Astrocyte of the hippocampus (primary cell): ENCODE data around the gene SLC1A7.
"Not testable (repeated sequence)": the region's sequence is repeated elsewhere in the genome, so short reads cannot be mapped to it uniquely, and the experiment has no call there.

Experiments used
- DNase-seq: peaks from one replicate; pipeline ENCODE4 v3.0.0; 2011; ENCODE audit warnings: low read depth, low spot score

SLC1A7 gene

DNA sequence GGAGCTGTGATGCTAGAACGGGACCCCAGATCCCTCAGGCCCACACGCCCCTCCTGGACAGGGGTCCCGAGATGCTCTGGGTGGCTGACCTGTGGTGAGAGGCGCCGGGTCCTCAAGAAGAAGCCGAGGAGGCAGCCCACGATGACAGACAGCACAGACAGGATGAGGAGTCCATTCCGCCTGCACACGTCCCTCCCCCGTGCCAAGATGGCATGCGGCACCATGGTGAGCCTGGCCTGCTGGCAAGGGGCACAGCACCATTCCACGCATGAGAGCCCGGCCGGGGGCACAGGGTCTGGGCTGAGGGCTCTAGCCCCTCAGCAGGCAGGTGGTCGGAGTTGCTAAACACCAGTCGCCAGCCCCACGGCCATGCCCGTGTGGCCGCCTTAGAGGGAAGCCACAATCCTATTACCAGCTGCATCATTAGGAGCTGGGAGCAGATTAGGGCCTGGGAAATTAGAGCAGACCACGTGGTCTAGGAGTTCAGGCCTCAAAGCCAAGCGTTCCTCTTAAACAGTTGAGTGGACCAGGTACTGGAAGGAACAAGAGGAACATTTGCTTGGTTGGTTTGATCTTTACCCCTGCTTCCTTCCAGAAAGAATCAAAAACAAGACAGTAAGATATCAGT is at the start of gene SLC1A7:
Gene SLC1A7, minus strand, starts transcription at position 413 of the 628 bp plus-strand sequence. Its CDS starts 189 bp downstream, at position 224.
- no peak for DNase-seq

DNA sequence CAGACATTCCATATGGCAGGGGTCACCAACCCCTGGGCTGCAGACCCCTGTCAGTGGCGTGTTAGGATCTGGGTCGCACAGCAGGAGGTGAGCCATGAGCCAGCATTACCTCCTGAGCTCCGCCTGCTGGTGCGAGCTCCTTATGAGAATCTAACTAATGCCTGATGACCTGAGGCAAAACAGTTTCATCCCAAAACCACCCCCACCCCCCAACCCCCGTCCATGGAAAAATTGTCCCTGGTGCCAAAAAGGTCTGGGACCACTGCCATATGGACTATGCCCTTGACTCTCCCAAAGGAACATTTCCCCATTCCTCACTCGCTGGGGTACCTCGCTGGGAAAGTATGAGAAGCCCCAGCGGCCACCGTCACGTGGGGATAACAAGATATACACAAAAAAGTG is 47.8 kb upstream of the SLC1A7 start:
- no peak for DNase-seq

DNA sequence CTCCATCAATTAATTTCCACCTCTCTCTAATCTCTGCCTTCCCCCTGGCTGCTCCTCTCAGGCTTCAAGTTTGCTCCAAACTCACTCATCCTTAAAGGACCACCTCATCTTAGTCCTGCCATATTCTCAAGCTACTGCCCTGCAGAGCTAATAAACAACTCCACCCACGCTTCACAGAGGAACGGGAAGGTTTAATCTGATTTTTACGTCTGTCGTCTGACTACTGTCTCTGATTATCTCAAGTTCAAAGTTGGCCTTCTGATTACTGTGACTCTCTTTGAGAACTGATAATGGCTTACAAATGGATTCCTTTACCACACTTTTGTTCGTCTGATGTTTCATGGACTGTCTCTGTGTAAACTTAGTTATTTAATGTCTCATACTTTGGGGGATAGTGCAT is 46.6 kb upstream of the SLC1A7 start:
- DNase-seq: no peak

DNA sequence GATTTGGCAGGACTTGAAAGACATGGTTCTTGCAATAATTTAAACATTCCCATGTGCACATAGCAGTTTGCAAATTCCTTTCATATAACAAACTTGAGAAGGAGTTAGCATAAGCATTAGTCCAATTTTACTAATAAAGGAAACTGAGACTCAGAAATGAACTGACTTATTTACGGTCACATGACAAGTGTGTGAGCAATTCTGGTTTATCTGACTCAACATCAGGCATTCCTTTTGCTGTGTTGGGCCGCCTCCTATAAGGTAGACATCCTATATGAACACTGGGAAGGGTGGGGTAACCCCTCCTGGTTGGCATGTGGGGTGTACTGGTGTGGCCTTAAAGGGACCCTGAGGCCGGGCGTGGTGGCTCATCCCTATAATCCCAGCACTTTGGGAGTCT is 45.7 kb upstream of the SLC1A7 start:
- no peak for DNase-seq

DNA sequence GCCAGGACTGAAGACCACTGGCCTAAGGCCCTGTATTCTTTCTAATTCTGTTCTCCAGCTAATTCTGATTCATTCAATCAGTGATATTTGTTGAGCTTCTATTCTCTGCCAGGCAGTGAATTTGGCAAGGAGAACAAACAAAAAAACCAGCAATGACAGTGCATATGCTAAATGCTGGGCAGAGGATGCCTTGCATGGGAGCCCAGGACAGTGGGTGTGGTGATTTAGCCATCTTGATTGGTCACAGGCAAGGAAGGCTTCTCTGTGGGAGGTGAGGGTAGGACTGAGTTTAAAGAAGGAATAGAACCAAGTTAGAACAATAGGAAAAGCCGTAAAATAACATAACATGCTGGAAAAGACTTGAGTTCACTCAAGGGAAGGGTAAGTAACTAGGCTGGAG is 45.0 kb upstream of the SLC1A7 start:
- DNase-seq: no peak

DNA sequence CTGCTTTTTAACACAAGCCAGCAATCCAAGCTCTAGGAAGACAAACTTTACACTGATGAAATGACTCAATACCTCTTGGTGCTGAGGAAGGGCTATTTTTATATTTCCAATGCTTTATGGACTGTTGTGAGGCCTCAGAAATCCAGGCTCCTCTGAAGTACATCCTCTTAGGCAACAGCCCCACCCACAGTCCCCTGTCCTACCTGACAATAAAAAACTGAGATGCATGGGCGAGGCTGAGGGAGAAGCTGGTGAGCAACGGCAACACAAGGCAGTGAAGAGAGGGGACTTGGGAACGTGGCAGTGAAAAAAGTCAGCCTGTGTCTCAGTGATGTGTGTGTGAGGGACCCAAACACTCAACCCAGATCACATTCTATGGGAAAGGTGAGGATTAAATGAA is 44.1 kb upstream of the SLC1A7 start:
- no peak for DNase-seq

DNA sequence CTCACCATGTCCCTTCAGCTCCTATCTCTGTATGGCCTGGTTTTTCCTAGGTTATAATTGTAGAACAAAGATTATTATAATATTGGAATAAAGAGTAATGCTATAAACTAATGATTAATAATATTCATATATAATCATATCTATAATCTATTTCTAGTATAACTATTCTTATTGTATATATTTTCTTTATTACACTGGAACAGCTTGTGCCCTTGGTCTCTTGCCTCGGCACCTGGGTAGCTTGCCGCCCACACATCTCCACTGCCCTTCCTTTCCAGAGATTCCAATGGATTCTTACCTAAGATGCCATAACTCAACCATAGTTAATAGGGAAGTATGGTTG is 43.5 kb upstream of the SLC1A7 start:
- not testable (repeated sequence) for DNase-seq

DNA sequence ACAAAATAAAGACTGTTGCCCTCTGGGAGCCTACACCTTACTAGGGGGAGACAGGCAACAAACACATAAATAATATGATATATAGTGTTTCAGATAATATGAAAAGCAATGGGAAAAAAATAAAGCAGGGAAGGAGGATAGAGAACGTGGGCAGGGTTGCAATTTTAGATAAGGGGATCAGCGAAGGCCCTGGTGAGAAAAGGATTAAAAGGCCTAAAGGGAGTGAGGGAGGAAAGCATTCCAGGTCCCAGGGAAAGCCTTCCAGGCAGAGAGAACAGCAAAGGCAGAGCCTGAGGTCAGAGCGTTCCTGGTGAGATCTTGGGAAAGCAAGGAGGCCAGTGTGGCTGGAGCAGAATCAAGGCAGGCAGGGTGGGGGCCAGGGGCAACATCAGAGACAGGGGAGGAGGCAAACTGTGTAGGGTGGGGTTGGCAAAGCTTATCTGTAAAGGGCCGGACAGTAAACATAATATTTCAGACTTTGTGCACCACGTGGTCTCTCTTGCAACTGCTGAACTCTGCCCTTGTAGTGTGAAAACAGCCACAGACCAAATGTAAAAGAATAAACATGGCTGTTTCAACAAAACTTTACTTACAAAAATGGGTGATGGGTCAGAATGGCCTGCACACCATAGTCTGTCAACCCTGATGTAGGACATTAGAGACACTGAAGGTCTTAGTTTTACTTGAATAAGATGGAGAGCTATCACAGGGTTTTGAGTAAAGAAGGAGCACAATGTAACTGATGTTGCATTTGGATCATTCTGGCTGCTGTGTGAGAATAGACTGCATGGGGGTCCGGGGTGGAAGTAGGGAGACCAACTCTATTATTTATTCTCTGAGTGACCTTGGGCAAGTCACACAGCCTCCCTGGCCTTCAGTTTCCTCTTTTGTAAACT is 40.9 kb upstream of the SLC1A7 start:
- DNase-seq: no peak

DNA sequence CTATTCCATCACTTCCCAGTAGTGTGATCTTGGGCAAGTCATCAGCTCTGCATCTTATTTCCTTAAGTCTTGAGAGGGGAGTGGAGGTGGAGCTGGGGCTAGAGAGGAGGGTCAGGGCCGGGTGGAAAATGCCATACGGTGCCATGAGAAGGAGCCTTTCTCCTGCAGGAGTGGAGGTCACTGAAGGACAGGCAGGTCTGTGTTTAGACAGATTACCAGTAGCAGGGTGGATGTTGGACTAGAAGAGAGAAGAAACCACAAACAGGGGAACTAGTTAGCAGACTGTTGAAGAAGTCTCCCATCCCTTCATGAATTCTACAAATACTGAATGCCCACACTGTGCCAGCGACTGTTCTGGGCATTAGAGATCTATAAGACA is 40.3 kb upstream of the SLC1A7 start:
- no peak for DNase-seq

DNA sequence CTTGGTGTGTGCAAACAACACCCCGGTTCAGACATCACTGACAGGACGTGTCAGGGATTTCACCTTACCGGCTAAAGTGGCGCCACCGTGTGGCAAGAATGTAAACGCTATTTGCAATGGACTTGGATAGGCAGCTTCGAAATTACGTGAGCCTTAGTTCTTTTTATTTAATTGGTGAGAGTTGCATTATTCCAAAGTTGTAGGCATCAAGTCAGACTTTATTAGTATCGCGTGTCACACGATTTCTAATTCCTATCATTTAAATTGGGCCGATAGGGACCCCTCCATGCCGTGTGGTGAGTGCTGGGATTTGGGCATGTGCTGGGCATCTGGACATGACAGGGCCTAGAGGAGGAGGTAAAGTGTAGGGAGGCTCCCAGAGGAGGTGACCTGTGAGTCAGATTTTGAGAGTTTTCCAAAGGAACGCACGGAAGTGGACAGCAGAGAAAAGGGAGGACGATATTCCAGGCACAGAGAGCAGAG is 39.7 kb upstream of the SLC1A7 start:
- DNase-seq: peak; percentile 89

DNA sequence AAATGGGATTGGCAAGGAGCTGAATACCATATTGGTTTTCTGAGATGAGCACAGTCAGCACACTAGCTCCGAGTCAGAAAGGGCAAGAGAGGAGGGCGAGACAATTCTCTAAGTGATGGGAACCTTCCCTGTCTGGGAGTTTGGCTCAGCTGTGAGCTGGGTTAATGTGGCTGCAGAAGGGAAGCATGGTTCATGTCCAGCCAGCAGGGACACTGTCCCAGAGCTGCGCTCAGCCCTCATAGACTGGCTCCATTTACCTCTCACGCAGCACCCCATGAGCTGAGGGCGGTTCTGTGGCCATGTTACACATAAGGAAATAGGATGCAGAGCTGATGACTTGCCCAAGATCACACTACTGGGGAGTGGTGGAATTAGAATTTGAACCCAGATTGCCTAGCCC is 38.5 kb upstream of the SLC1A7 start:
- DNase-seq: no peak

DNA sequence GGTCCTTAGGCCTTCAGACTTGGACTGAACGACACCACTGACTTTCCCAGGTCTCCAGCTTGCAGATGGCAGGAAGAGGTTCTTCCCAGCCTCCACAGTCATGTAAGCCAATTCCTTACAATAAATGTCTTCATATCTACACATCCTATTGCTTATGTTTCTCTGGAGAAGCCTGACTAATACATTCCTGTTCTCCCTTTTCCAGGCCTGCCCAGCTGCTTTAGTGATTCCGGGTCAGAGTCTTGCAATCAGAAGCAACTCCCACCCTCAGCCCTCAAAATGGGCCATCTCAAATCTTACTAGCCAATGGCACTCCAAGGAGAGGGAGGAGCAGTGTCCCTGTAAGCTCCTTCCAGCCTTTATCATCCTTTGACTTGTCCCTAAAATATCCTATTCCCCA is 37.8 kb upstream of the SLC1A7 start:
- no peak for DNase-seq

DNA sequence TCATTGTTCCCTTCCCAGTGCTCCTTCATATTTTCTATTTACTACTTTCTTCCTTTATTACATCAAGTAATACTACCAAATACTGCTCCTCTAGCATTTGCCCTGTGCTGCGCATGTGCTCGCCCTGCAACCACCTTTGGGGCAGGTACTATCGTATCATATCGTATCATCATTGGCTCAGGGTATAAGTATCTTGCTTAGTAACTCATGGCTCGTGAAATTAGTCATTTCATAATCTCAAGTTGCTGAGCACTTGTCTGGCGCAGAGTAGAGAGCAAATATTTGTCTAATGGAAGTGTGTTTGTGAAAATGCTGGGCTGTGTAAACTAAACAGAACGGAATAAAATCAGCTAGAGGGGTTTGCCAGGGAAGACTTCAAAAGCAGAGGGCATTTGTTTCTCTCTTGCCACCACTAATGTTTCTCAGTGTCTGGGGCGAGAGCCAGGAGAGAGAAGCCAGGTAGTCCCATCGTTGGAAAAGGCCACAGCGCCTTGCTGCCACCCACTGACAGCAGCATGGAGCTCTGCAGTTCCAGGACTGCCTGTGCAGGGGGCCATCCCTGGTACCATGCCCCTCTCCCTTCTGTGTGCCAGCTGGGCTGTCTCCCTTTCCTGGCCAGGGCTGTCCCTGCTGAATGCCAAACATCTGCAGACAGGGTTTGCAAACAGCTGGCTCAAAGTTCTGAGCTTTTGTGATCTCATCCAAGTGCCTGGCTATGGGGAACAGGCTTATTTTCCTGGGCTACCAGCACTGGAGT is 34.2 kb upstream of the SLC1A7 start:
- peak; percentile 55 for DNase-seq

DNA sequence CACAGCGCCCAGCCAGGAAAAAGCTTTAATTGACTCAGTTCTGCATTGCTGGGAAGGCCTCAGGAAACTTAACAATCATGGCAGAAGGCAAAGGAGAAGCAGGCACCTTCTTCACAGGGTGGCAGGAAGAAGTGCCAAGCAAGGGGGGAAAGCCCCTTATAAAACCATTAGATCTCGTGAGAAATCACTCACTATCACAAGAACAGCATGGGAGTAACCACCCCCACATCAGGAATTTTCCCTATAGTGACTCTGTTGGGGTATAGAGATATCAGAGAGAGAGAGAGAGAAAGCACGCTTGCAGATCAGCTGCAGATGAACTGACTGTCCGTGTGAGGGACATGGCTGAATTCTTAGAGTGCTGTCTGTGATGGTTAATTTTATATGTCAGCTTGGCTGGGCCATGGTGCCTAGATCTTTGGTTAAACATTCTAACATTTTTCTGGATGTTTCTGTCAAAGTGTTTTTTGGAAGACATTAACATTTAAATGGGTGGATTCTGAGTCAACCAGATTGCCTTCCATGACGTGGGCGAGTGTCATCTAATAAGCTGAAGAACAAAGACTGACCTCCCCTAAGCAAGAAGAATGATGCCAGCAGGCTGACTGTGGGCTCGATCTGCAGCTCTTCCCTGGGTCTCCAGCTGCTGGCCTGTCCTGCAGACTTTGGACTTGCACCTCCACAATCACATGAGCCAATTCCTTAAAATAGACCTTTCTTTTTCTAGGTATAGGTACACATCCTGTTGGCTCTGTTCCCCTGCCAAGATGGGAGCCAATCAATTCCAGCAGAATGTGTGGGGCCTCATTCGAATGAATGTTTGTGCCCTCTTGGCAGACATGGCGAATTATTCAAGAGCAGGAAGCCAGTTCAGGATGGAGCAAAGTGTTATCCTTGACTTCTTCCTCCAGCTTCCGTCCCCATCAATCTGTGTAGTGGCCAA is 32.8 kb upstream of the SLC1A7 start:
- peak; percentile 58 for DNase-seq

DNA sequence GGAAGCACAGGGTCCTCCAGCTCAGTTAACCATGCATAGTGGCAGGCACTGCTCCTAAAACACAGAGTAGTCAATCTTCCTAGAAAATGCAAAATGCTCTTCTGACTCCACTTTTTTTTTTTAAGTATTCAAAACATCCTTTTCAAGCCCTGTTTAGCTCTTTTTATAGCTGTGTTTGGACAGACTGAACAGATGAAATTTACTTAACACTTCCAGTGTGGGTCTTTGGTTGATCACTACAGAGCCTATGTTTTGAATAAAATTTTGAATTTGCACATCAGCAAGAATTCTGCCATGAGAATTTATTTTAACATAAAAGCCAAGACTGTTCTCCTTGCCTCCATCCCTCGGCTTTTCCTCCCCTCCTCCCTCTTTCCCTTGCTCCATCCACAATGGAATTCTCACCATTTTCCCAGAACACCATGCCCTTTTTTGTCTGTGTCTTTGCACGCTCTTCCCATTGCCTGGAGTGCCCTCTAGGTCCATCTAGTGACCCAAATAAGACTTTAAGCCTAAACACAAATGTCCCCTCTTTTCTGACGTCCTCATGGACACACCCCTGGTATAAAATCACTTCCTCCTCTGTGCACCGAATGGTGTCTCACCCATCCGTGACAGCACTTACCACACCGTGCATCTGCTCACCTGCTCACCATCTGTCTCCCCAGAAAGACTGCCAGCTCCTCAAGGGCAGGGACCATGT is 30.1 kb upstream of the SLC1A7 start:
- DNase-seq: peak; percentile 28

DNA sequence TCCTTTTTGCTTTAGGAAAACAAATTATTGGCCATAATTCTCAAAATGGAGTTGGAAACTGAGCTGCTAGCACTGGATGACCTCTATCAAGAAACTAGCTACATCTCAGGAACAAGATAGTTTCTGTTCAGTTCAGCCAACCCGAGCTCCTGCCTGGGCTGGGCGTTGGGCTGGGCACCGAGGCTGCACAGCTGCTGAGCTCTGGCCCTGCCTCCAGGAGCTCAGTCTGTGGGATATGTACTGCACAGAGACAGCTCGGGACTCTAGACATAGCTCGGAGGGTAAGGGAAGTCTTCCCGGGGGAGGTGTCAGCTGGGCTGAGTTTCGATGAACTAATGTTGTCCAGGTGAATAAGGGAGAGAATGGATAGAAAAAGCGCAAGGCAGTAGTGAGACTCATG is 24.5 kb upstream of the SLC1A7 start:
- no peak for DNase-seq

DNA sequence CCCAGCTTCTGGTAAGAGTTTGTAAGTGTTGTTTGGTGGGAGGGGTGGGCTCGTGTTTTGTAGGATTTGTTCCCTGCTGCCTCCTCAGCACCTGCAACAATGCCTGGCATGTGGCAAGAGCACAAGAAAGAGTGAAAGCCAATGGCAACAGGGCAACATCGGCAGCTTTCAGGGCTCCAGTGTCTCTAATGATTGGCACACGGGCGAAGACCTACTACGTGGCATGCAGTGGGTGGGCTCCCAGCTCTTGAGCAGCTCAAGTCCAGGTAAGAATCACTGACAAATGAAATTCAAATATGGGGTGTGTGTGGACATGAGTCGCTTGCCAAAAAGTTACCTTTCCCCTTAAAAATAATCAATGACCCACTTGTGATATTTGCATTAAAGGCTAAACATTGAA is 23.9 kb upstream of the SLC1A7 start:
- no peak for DNase-seq

DNA sequence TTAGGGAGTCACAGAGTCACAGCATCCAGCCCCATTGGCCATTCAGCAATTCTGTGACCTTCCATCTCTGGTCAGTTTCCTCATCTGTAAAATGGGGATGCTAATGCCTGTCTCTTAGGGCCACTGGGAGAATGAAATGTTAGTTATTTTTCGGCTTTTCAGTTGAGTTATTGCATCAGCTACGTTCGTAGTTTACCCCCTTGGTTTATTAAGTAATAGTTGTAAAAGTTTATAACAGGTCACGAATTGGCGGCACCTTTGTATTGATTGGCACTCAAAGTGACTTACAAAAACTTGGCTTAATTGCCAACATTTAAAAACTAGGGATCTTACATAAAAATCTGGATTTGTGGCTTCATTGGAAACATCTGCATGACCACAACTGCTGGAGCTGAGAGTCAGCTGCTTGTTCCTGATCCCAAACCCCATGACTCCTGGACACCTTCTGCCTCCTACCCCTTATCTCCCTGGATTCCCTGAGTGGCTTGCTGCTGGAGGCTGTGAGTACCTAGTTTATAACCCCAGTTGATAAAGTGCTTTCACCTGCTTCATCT is 23.0 kb upstream of the SLC1A7 start:
- DNase-seq: no peak

DNA sequence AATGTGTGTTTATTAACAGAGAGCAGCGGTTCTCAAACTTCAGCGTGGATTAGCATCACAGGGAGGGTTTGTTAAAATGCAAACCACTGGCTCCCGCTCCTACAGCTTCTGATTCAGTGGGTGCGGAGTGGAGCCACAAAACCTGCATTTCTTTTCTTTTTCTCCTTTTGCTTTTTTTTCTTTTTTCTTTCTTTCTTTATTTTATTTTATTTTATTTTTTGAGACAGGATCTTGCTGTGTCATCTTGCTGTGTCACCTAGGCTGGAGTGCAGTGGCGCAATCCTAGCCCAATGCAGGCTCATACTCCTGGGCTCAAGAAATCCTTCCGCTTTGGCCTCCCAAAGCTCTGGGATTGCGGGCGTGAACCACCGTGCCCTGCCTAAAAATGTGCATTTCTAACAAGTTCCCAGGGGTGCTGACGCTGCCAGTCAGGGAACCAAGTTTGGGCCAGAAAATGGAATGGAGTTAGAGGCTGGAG is 20.9 kb upstream of the SLC1A7 start:
- DNase-seq: no peak

DNA sequence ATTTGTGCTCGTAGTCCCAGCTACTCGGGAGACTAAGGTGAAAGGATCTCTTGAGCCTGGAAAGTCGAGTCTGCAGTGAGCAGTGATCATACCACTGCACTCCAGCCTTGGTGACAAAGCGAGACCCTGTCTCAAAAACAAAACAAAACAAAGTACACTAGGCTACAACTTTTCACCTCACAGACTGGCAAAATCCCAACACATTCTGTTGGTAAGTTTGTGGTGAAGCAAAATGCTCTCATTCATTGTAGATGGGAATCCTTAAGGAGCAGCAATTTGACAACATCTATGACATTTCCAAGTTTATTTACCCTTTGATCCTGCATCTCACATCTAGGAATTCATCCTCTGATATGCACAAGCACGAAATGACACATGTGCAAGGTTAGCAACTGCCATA is 20.2 kb upstream of the SLC1A7 start:
- peak; percentile 77 for DNase-seq
